Heart right ventricle (tissue), 16 donors: ENCODE data around the gene C1QTNF9B. TPM values are rescaled to one million over a fixed set of nuclear protein-coding genes. Genes with fewer than 3 reads are reported as not detected.

Experiments
- ATAC-seq, 8 donors: fragments of 200-7000 bp; cut with Tn5 transposase; one replicate each; pipeline ENCODE4 v1.9.1; 2020; ENCODE audit warnings: mild to moderate bottlenecking in 8 of 8, moderate library complexity in 8 of 8, moderate number of reproducible peaks in 1 of 8
- DNase-seq, 2 donors: peaks; one replicate each; pipeline ENCODE4 v3.0.0-alpha.2; 2020
- H3K27ac ChIP-seq, 10 donors: fragments of 200-600 bp; sonication (generic) in 2 of 10; one replicate each; pipeline versions ENCODE4 v1.5.0 to v1.8.0; 2020 to 2022; ENCODE audit warnings: mild to moderate bottlenecking in 3 of 10
- H3K27me3 ChIP-seq, 7 donors: fragments of 200-600 bp; one replicate each; pipeline ENCODE4 v1.8.0; 2021 to 2022; ENCODE audit warnings: mild to moderate bottlenecking in 2 of 7
- H3K36me3 ChIP-seq, 9 donors: fragments of 200-600 bp; sonication (generic) in 1 of 9; one replicate each; pipeline versions ENCODE4 v1.5.0 to v1.8.0; 2020 to 2022; ENCODE audit warnings: mild to moderate bottlenecking in 2 of 9
- H3K4me1 ChIP-seq, 9 donors: fragments of 200-600 bp; sonication (generic) in 1 of 9; one replicate each; pipeline versions ENCODE4 v1.5.0 to v1.8.0; 2020 to 2022; ENCODE audit warnings: mild to moderate bottlenecking in 4 of 9
- H3K4me3 ChIP-seq, 10 donors: fragments of 200-600 bp; sonication (generic) in 2 of 10; one replicate each; pipeline versions ENCODE4 v1.5.0 to v1.8.0; 2020 to 2022; ENCODE audit warnings: mild to moderate bottlenecking in 7 of 10, moderate library complexity in 2 of 10
- H3K9me3 ChIP-seq, 11 donors: fragments of 200-600 bp in 10 of 11; sonication (generic) in 2 of 11; one replicate each; pipeline versions ENCODE4 v1.5.0 to v1.8.0; 2013 to 2022; ENCODE audit warnings: mild to moderate bottlenecking in 2 of 11, control low read depth in 1 of 11, moderate library complexity in 1 of 11
- WGBS, 2 donors: extraction: QIAGEN DNeasy Blood & Tissue Kit; methylation state at CpG; one replicate each; pipeline ENCODE4 v1.1.7; 2013; ENCODE audit warnings: inconsistent platforms in 1 of 2; 5-methylcytosine and 5-hydroxymethylcytosine counted together
- intact Hi-C, 10 donors: fragments of 100-400 bp; cut with DNase I; formaldehyde crosslinking; loops; one replicate each; pipeline versions ENCODE4 v1.11.1 to v1.14.2; 2022
- polyA plus RNA-seq, 2 donors: library from polyadenylated mRNA; stranded (reverse); fragments of 200-250 nt; gene quantifications; one replicate each; pipeline ENCODE4 v1.2.3, GENCODE V29; 2013
- total RNA-seq, 10 donors: library from RNA; stranded (reverse); fragmentation: NEBNext Ultra II Directional in 3 of 10; extraction: Animal tissue kit (Norgen Biotek cat#: 25700) in 3 of 10; gene quantifications; one replicate each; pipeline versions ENCODE4 v1.2.1 to v1.2.4, GENCODE V29; 2021 to 2023
- TF ChIP-seq, protein P1 (sequence below), 9 donors: fragments of 200-600 bp; sonication (generic) in 2 of 9; IDR thresholded peaks; one replicate each; pipeline versions ENCODE4 v1.5.0 to v1.8.0; 2021 to 2022; ENCODE audit warnings: antibody characterized with exemption in 9 of 9, mild to moderate bottlenecking in 5 of 9, moderate library complexity in 1 of 9
- donor health status: Arrhythmogenic right ventricular cardiomyopathy.
- donor health status: ischemic (EF 13 %, LVEDD 7.1; RV severe dilation, severe dysfunction).
- donor health status: healthy with polysubstance abuse.
- donor health status: DM: no; HTN: yes; CAD: no.
- donor health status: DM: no; HTN: no; CAD: no.
- donor health status: ischemic (EF 25% LVEDD 6.9; RV normal size, moderate dysfunction).
- donor health status: ischemic (EF 25% LVEDD 5.7; RV mildly dilated, moderate dysfunction).
- donor health status: healthy.
- donor health status: DM: yes; HTN: yes; CAD: no.
- donor health status: Ischemic cardiomyopathy.
- donor health status: ischemic (EF 35%, LVEDD 5.7; RV mildly dilated, moderate dysfunction).
- donor health status: nonischemic (EF 11% LVEDD 7.7; RV severe dilation, severe dysfunction).
- donor health status: DM: yes; HTN: yes; CAD: no.
- donor health status: PGD.
- donor health status: ischemic (EF 29% LVEDD 5.4; RV normal size, mild dysfunction).
- donor health status: nonischemic (EF 23%, LVEDD 6.1; RV moderate dilation, normal function).

The C1QTNF9B gene
- total and polyA plus RNA-seq, 12 donors = 0.44 to 3.1 (median 1.4) TPM; not detected in 2

- Histone ChIP-seq H3K4me1 (peaks cover 0 to 4% (median 0%) of the 10 kb centered on the region in 9 donors), H3K36me3 (peaks cover 0 to 26% (median 0%) of the 10 kb centered on the region in 9 donors), H3K9me3 (no peaks in the 10 kb centered on the region), H3K27me3 (no peaks in the 10 kb centered on the region), H3K27ac (no peak overlapping the region), H3K4me3 (no peak overlapping the region)
- no peak for DNase-seq
- intact Hi-C loops = no loop called here
- TF ChIP-seq, protein P1, sequence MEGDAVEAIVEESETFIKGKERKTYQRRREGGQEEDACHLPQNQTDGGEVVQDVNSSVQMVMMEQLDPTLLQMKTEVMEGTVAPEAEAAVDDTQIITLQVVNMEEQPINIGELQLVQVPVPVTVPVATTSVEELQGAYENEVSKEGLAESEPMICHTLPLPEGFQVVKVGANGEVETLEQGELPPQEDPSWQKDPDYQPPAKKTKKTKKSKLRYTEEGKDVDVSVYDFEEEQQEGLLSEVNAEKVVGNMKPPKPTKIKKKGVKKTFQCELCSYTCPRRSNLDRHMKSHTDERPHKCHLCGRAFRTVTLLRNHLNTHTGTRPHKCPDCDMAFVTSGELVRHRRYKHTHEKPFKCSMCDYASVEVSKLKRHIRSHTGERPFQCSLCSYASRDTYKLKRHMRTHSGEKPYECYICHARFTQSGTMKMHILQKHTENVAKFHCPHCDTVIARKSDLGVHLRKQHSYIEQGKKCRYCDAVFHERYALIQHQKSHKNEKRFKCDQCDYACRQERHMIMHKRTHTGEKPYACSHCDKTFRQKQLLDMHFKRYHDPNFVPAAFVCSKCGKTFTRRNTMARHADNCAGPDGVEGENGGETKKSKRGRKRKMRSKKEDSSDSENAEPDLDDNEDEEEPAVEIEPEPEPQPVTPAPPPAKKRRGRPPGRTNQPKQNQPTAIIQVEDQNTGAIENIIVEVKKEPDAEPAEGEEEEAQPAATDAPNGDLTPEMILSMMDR (IDR thresholded peaks at IDR 0.05) = no peak
- 68 to 81% methylated on average over 1 of the region's 1 CpG for WGBS, 2 donors
- no peak for ATAC-seq
These were observed 53.9 kb downstream of the C1QTNF9B start for GRCh38 chr13:23843436-23843835.

DNA sequence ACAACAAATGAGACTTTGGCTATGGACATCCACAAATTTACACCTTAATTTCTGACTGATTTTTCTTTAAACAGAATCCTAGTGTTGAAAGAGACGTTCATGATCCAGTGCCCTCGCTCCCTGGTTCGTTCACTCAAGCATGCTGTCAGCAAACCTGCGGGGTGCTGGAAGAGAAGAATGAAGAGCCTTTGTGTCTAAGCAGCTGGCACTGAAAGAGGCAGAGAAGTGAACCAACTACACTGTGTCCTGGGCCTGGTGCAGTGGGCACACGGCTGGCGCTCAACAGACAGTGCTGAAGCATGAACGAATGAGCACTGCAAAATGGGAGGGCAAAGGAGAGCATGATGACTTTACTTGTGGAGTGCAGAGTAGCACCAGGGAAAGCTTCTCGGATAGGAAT lies 54.9 kb downstream of the C1QTNF9B start:
- Histone ChIP-seq H3K4me1 (no peaks in the 10 kb centered on the region), H3K36me3 (peaks cover 0 to 34% (median 2%) of the 10 kb centered on the region in 9 donors), H3K4me3 (no peak overlapping the region), H3K27ac (no peak overlapping the region), H3K27me3 (no peaks in the 10 kb centered on the region), H3K9me3 (no peaks in the 10 kb centered on the region)
- DNase-seq = no peak
- TF ChIP-seq, protein P1 (IDR thresholded peaks at IDR 0.05) = no peak
- intact Hi-C loops = no loop called here
- 84 to 92% methylated on average over 8 of the region's 8 CpGs for WGBS, 2 donors
- no peak for ATAC-seq

Other genes starting within 250 kb of the C1QTNF9B start
- 10 to 100 TPM; 28.7 to 83.4 (median 47.3) TPM for gene MIPEP, start 8.1 kb downstream of the C1QTNF9B start, total RNA-seq
- 10 to 100 TPM; 23.4 to 44.3 TPM for gene MIPEP, start 8.1 kb downstream of the C1QTNF9B start, polyA plus RNA-seq